GM19099 (cell line): ENCODE data around the gene NEDD8.

Experiments
- POLR2A ChIP-seq: IDR thresholded peaks from 3 replicates; pipeline ENCODE4 v1.6.1; 2011; ENCODE audit warnings: low read depth; ENCODE audit not compliant: insufficient read length; ENCODE audit errors: extremely low read depth

NEDD8 gene

GRCh38 chr14:24171422-24172260, 60.5 kb downstream of the NEDD8 start, which contains the start of gene REC8:
Gene REC8, plus strand, starts transcription at chr14:24172080. Its CDS starts 473 bp downstream, at chr14:24172553.
- peak; percentile 20 for TF ChIP-seq POLR2A

- TF ChIP-seq POLR2A: no peak
These were observed 64.6 kb downstream of the NEDD8 start for GRCh38 chr14:24167469-24168114.
